Endothelial cell of umbilical vein (primary cell): ENCODE data around the gene ANKS1B. TPM values are rescaled to one million over a fixed set of nuclear protein-coding genes. Genes with fewer than 3 reads are reported as not detected.

Experiments
- Bru-seq: library from RNA; stranded (reverse); fragments of 400-500 nt; gene quantifications from one replicate; lab custom pipeline; 2021; lab: Mats Ljungman, UMichigan
- BruChase-seq, 2 experiments: library from RNA; stranded (reverse); fragments of 400-500 nt; gene quantifications; one replicate each; lab custom pipeline; 2021; lab: Mats Ljungman, UMichigan
- BruUV-seq: library from RNA; stranded (reverse); fragments of 400-500 nt; replicated peaks from 2 replicates; lab custom pipeline; 2021; lab: Mats Ljungman, UMichigan
- CTCF ChIA-PET: fragments of 300-600, 350-600 bp; sonication (Branson Sonifier 250); formaldehyde crosslinking; loops from one replicate; lab custom pipeline; 2021; ENCODE audit warnings: antibody characterized with exemption, inconsistent platforms; lab: Charles Lee
- POLR2A ChIA-PET: fragments of 300-600, 350-600 bp; sonication (Branson Sonifier 250); formaldehyde crosslinking; loops from one replicate; lab custom pipeline; 2021; ENCODE audit warnings: antibody characterized with exemption, inconsistent platforms; lab: Charles Lee
- DNase-seq: peaks from one replicate; pipeline ENCODE4 v3.0.0-alpha.2; 2011; ENCODE audit warnings: low read depth, low spot score
- FAIRE-seq: peaks from 2 replicates; lab custom pipeline; 2011; peaks lifted over from hg19 to GRCh38; lab: Jason Lieb, UNC
- H2AFZ ChIP-seq: 2 replicates; pipeline ENCODE4 v1.6.0; 2012; ENCODE audit warnings: low read depth, low read length, control low read depth, inconsistent platforms
- H3K27ac ChIP-seq: 2 replicates; pipeline ENCODE4 v1.5.1; 2011; ENCODE audit warnings: low read depth, mild to moderate bottlenecking, control low read depth, low read length, moderate library complexity; ENCODE audit not compliant: insufficient read depth
- H3K27me3 ChIP-seq, 2 experiments: 2 replicates each; pipeline versions ENCODE4 v1.6.0 to v1.6.1; 2011; ENCODE audit warnings: low read length in 2 of 2, mixed read lengths in 1 of 2; ENCODE audit not compliant: control insufficient read depth in 2 of 2, insufficient read depth in 2 of 2
- H3K36me3 ChIP-seq, 2 experiments: 2 replicates in 1 of 2; 3 replicates in 1 of 2; pipeline ENCODE4 v1.5.1; 2011; ENCODE audit warnings: low read length in 2 of 2, mild to moderate bottlenecking in 1 of 2, moderate library complexity in 1 of 2; ENCODE audit not compliant: control insufficient read depth in 2 of 2, insufficient read depth in 2 of 2; ENCODE audit errors: extremely low read depth in 1 of 2
- H3K4me1 ChIP-seq: 3 replicates; pipeline ENCODE4 v1.5.1; 2011; ENCODE audit warnings: mild to moderate bottlenecking, low read length; ENCODE audit not compliant: control insufficient read depth, insufficient read depth; ENCODE audit errors: extremely low read depth
- H3K4me2 ChIP-seq: 2 replicates; pipeline ENCODE4 v1.6.1; 2011; ENCODE audit warnings: low read length, control low read depth, mixed read lengths; ENCODE audit not compliant: insufficient read depth
- H3K4me3 ChIP-seq, 3 experiments: fragments of 200-600 bp in 1 of 3; sonication (generic), shearing (Covaris generic) in 1 of 3; replicated peaks in 1 of 3; 2 replicates each; pipeline ENCODE4 v1.5.1; 2011 to 2016; ENCODE audit warnings: control low read depth in 3 of 3, low read length in 3 of 3, mild to moderate bottlenecking in 2 of 3, inconsistent platforms in 1 of 3, low read depth in 1 of 3, moderate library complexity in 1 of 3; ENCODE audit not compliant: insufficient read depth in 1 of 3
- H3K79me2 ChIP-seq: 2 replicates; pipeline ENCODE4 v1.6.0; 2012; ENCODE audit warnings: low read length, inconsistent platforms; ENCODE audit not compliant: control insufficient read depth, insufficient read depth
- H3K9ac ChIP-seq: replicated peaks from 2 replicates; pipeline ENCODE3; 2011; ENCODE audit warnings: low read length, control low read depth; ENCODE audit not compliant: insufficient read depth; ENCODE audit errors: extremely low read depth
- H3K9me1 ChIP-seq: replicated peaks from 3 replicates; pipeline ENCODE4 v1.6.0; 2011; ENCODE audit warnings: mild to moderate bottlenecking, low read length; ENCODE audit not compliant: control insufficient read depth, insufficient read depth; ENCODE audit errors: extremely low read depth
- H3K9me3 ChIP-seq: replicated peaks from 2 replicates; pipeline ENCODE4 v1.5.1; 2012; ENCODE audit warnings: low read length, inconsistent platforms; ENCODE audit not compliant: control insufficient read depth, insufficient read depth
- H4K20me1 ChIP-seq: replicated peaks from 2 replicates; pipeline ENCODE3; 2011; ENCODE audit warnings: mild to moderate bottlenecking, low read length; ENCODE audit not compliant: control insufficient read depth, insufficient read depth; ENCODE audit errors: extremely low read depth
- CTCF ChIP-seq, 2 donors: IDR thresholded peaks; 1 replicate in 1 of 2; 2 replicates in 1 of 2; pipeline ENCODE4 v1.5.1; 2011; ENCODE audit warnings: low read length in 2 of 2, mild to moderate bottlenecking in 2 of 2, moderate library complexity in 2 of 2, control low read depth in 1 of 2, inconsistent platforms in 1 of 2, low read depth in 1 of 2; ENCODE audit not compliant: insufficient read depth in 1 of 2; ENCODE audit errors: extremely low read depth in 1 of 2
- EZH2 ChIP-seq: IDR thresholded peaks from 2 replicates; pipeline ENCODE4 v1.6.1; 2012; ENCODE audit warnings: borderline replicate concordance, low read depth, mild to moderate bottlenecking, moderate library complexity, low read length, inconsistent platforms; ENCODE audit not compliant: severe bottlenecking
- FOS ChIP-seq: IDR thresholded peaks from 2 replicates; pipeline ENCODE4 v1.6.1; 2011; ENCODE audit warnings: mild to moderate bottlenecking, low read length, moderate library complexity, borderline replicate concordance; ENCODE audit not compliant: insufficient read depth
- GATA2 ChIP-seq: IDR thresholded peaks from 2 replicates; pipeline ENCODE4 v1.7.0; 2011; ENCODE audit warnings: low read depth, mild to moderate bottlenecking, moderate library complexity, mixed read lengths, low read length; ENCODE audit not compliant: insufficient read length, insufficient read depth
- JUN ChIP-seq: IDR thresholded peaks from 2 replicates; pipeline ENCODE4 v1.6.1; 2011; ENCODE audit warnings: borderline replicate concordance, low read depth; ENCODE audit not compliant: insufficient read length, insufficient read depth
- MAX ChIP-seq: IDR thresholded peaks from 2 replicates; pipeline ENCODE4 v1.6.1; 2011; ENCODE audit not compliant: insufficient read depth, insufficient read length
- MYC ChIP-seq: IDR thresholded peaks from one replicate; pipeline ENCODE4 v1.6.1; 2011; ENCODE audit warnings: mild to moderate bottlenecking, low read depth, low read length
- POLR2A ChIP-seq: IDR thresholded peaks from 2 replicates; pipeline ENCODE4 v1.6.1; 2012; ENCODE audit warnings: low read depth, mild to moderate bottlenecking, control low read depth, low read length
- POLR2AphosphoS5 ChIP-seq: IDR thresholded peaks from 2 replicates; pipeline ENCODE4 v1.6.1; 2012; ENCODE audit warnings: low read depth, mild to moderate bottlenecking, control low read depth, low read length, moderate library complexity; ENCODE audit not compliant: insufficient read depth
- dilution Hi-C: fragments of 300-500 bp; cut with MboI; formaldehyde crosslinking; loops from one replicate; pipeline ENCODE4 v1.15.0; 2019; ENCODE audit warnings: low sequenced_read_pairs; ENCODE audit not compliant: extremely low pct_ligation_motif_present
- intact Hi-C: fragments of 100-400 bp; cut with micrococcal nuclease; formaldehyde crosslinking; loops from one replicate; pipeline ENCODE4 v1.10.0; 2022
- long read RNA-seq: library from polyadenylated mRNA; stranded (forward); transcript quantifications from one replicate; pipeline ENCODE4 v2.0.0, GENCODE V29; 2021
- polyA minus RNA-seq, 3 experiments: library from RNA; depleted of rRNA, polyadenylated mRNA; stranded (reverse); fragments of >200 nt; gene quantifications; 1 replicate in 1 of 3; 2 replicates in 2 of 3; pipeline ENCODE4 v1.2.3, GENCODE V29; 2011
- polyA plus RNA-seq, 4 experiments: library from polyadenylated mRNA; depleted of rRNA in 3 of 4; stranded (reverse) in 3 of 4; unstranded in 1 of 4; fragments of >200 nt; gene quantifications; 2 replicates each; pipeline versions ENCODE4 v1.2.1 to v1.2.3, GENCODE V29; 2011 to 2012; ENCODE audit warnings: missing spikeins in 1 of 4
- total RNA-seq: library from RNA; stranded (reverse); gene quantifications from 2 replicates; pipeline ENCODE4 v1.2.3, GENCODE V29; 2021

Gene ANKS1B
- total RNA-seq (0.38 and 0.42 TPM in 2 replicates), polyA plus RNA-seq (0.15 TPM in 1 of 2 replicates, not detected in the other), polyA minus RNA-seq (0.64 and 0.85 TPM in 2 replicates), Bru-seq, nascent RNA (percentile 14 among the genes with signal in this experiment), BruChase-seq, experiment 1, labeled RNA remaining after a 6-hour chase (percentile 23 among the genes with signal in this experiment), BruChase-seq, experiment 2, labeled RNA remaining after a 2-hour chase (percentile 18 among the genes with signal in this experiment)
- polyA plus RNA-seq (2011; cell fraction: cytosol; rRNA removed) = 0.06 TPM in 1 of 2 replicates, not detected in the other
- polyA plus RNA-seq (2011; cell fraction: nucleus; rRNA removed) = 0.16 and 0.50 TPM in 2 replicates
- polyA plus RNA-seq (2012) = 0.17 and 0.75 TPM in 2 replicates
- not detected for polyA minus RNA-seq (2011; cell fraction: cytosol; rRNA and poly(A)+ RNA removed)
- 1.7 and 3.8 TPM in 2 replicates for polyA minus RNA-seq (2011; cell fraction: nucleus; rRNA and poly(A)+ RNA removed)
- long read RNA-seq = 0 reads

GRCh38 chr12:99984271-99985128 is at the start of gene ANKS1B:
Gene ANKS1B (minus strand): TSS chr12:99984936. CDS start chr12:99984237, 699 bp downstream.
- no TSS peak for BruUV-seq
- peaks cover 7 to 21% of the 10 kb centered on the region in 2 experiments for H3K27me3 ChIP-seq
- intact Hi-C loops (no loop called here), dilution Hi-C loops (no loop called here)
- ChIA-PET CTCF (interaction anchor here (0.6 to 1.2 kb wide), 3 partner anchors 10 to 170 kb away, joined by 3 to 4 read pairs (median 3); no protein-coding TSS in a partner anchor), POLR2A (no interaction called here)
- H4K20me1 ChIP-seq = no peaks in the 10 kb centered on the region
- DNase-seq = peak; percentile 19
- H3K4me3 ChIP-seq = peak within 1 kb of the TSS; percentile 57 to 72 (median 64)
- H3K4me2 ChIP-seq = peak within 1 kb of the TSS; percentile 95
- peaks cover 7% of the 10 kb centered on the region for H3K4me1 ChIP-seq
- peak; percentile 15 for FAIRE-seq
- H3K9me3 ChIP-seq = no peaks in the 10 kb centered on the region
- no peak within 1 kb of the TSS for H3K9ac ChIP-seq
- no peaks in the 10 kb centered on the region for H3K9me1 ChIP-seq
- TF ChIP-seq MYC (no peak), EZH2 (no peak), CTCF (IDR thresholded peaks at IDR 0.05; ENCODE audit: extremely low read depth in 1 of 2, insufficient read depth in 1 of 2, low read depth in 1 of 2, low read length in 2 of 2) (no peak), MAX (no peak), FOS (no peak), JUN (no peak), POLR2A (no peak), GATA2 (no peak), POLR2AphosphoS5 (no peak)
- peak within 1 kb of the TSS; percentile 95 for H2AFZ ChIP-seq
- H3K27ac ChIP-seq = no peak within 1 kb of the TSS
- H3K36me3 ChIP-seq = no peaks in the 10 kb centered on the region
- no peaks in the 10 kb centered on the region for H3K79me2 ChIP-seq
